Measurements from ENCODE around the gene STT3A.

The STT3A gene

GRCh38 chr11:125585487-125585886, 7.2 kb upstream of the STT3A start:
- no peaks in the 10 kb centered on the region for H3K9me3 ChIP-seq (ENCODE audit: low read length)
- no peak overlapping the region for H3K27ac ChIP-seq (ENCODE audit: low read depth, low read length, poor library complexity, severe bottlenecking)
- no peak overlapping the region for H3K4me3 ChIP-seq (ENCODE audit: low read depth, low read length, poor library complexity, severe bottlenecking)
- no peaks in the 10 kb centered on the region for H3K79me2 ChIP-seq (ENCODE audit: insufficient read depth, low read length)
- H3K9me2 ChIP-seq (ENCODE audit: low read depth, low read length) = no peaks in the 10 kb centered on the region
- H2AFZ ChIP-seq (ENCODE audit: low read length) = no peak overlapping the region
- no peaks in the 10 kb centered on the region for H3K4me1 ChIP-seq (ENCODE audit: insufficient read depth, low read length, severe bottlenecking)
- H3K27me3 ChIP-seq (ENCODE audit: insufficient read depth, low read length) = no peaks in the 10 kb centered on the region
- H3F3A ChIP-seq (ENCODE audit: insufficient read depth, low read length) = no peaks in the 10 kb centered on the region
- no peak overlapping the region for H3K4me2 ChIP-seq (ENCODE audit: low read length)
- TF ChIP-seq, protein P1, sequence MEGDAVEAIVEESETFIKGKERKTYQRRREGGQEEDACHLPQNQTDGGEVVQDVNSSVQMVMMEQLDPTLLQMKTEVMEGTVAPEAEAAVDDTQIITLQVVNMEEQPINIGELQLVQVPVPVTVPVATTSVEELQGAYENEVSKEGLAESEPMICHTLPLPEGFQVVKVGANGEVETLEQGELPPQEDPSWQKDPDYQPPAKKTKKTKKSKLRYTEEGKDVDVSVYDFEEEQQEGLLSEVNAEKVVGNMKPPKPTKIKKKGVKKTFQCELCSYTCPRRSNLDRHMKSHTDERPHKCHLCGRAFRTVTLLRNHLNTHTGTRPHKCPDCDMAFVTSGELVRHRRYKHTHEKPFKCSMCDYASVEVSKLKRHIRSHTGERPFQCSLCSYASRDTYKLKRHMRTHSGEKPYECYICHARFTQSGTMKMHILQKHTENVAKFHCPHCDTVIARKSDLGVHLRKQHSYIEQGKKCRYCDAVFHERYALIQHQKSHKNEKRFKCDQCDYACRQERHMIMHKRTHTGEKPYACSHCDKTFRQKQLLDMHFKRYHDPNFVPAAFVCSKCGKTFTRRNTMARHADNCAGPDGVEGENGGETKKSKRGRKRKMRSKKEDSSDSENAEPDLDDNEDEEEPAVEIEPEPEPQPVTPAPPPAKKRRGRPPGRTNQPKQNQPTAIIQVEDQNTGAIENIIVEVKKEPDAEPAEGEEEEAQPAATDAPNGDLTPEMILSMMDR (IDR thresholded peaks at IDR 0.05; ENCODE audit: low read length) = no peak
- no peak for TF ChIP-seq EZH2 (IDR thresholded peaks at IDR 0.05; ENCODE audit: borderline replicate concordance, low read length)
- no peaks in the 10 kb centered on the region for H4K20me1 ChIP-seq (ENCODE audit: insufficient read depth, low read length)
- no peak overlapping the region for H3K9ac ChIP-seq (ENCODE audit: low read length)
- H3K36me3 ChIP-seq (ENCODE audit: insufficient read depth, low read length) = peaks cover 33% of the 10 kb centered on the region

GRCh38 chr11:125586623-125587022, 6.0 kb upstream of the STT3A start:
- H3K9me2 ChIP-seq (ENCODE audit: low read depth, low read length) = no peaks in the 10 kb centered on the region
- H3K27me3 ChIP-seq (ENCODE audit: insufficient read depth, low read length) = no peaks in the 10 kb centered on the region
- no peak overlapping the region for H3K9ac ChIP-seq (ENCODE audit: low read length)
- H3K4me3 ChIP-seq (ENCODE audit: low read depth, low read length, poor library complexity, severe bottlenecking) = no peak overlapping the region
- TF ChIP-seq EZH2 (IDR thresholded peaks at IDR 0.05; ENCODE audit: borderline replicate concordance, low read length) = no peak
- TF ChIP-seq, protein P1 (IDR thresholded peaks at IDR 0.05; ENCODE audit: low read length) = no peak
- H3K4me1 ChIP-seq (ENCODE audit: insufficient read depth, low read length, severe bottlenecking) = peaks cover 5% of the 10 kb centered on the region
- no peaks in the 10 kb centered on the region for H3K79me2 ChIP-seq (ENCODE audit: insufficient read depth, low read length)
- H3K36me3 ChIP-seq (ENCODE audit: insufficient read depth, low read length) = peaks cover 27% of the 10 kb centered on the region
- no peaks in the 10 kb centered on the region for H4K20me1 ChIP-seq (ENCODE audit: insufficient read depth, low read length)
- no peaks in the 10 kb centered on the region for H3K9me3 ChIP-seq (ENCODE audit: low read length)
- no peaks in the 10 kb centered on the region for H3F3A ChIP-seq (ENCODE audit: insufficient read depth, low read length)
- no peak overlapping the region for H3K27ac ChIP-seq (ENCODE audit: low read depth, low read length, poor library complexity, severe bottlenecking)
- no peak overlapping the region for H3K4me2 ChIP-seq (ENCODE audit: low read length)
- H2AFZ ChIP-seq (ENCODE audit: low read length) = no peak overlapping the region

DNA sequence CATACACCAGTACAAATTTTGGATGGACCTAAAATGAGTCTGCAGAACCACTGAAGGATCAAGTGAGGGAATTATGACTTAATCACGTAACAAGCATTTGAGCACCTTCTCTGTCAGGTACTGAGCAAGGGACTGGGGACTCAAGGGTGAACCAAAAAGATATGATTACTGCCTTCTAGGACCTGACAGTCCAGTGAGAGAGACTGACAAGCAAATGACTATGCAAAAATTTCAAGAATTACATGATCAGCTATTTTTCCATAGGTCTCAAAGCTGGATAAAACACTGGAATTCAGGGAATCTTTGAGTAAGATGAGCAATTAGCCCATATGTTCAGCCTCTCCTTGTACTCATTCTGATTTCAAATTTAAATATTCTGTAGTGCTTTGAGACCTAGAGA, 5.2 kb upstream of the STT3A start:
- no peaks in the 10 kb centered on the region for H3K79me2 ChIP-seq (ENCODE audit: insufficient read depth, low read length)
- H3K9me3 ChIP-seq (ENCODE audit: low read length) = no peaks in the 10 kb centered on the region
- no peak overlapping the region for H3K4me2 ChIP-seq (ENCODE audit: low read length)
- H3K27ac ChIP-seq (ENCODE audit: low read depth, low read length, poor library complexity, severe bottlenecking) = no peak overlapping the region
- no peaks in the 10 kb centered on the region for H3F3A ChIP-seq (ENCODE audit: insufficient read depth, low read length)
- H2AFZ ChIP-seq (ENCODE audit: low read length) = no peak overlapping the region
- peaks cover 7% of the 10 kb centered on the region for H3K4me1 ChIP-seq (ENCODE audit: insufficient read depth, low read length, severe bottlenecking)
- H3K9ac ChIP-seq (ENCODE audit: low read length) = no peak overlapping the region
- H3K36me3 ChIP-seq (ENCODE audit: insufficient read depth, low read length) = peaks cover 23% of the 10 kb centered on the region
- no peak overlapping the region for H3K4me3 ChIP-seq (ENCODE audit: low read depth, low read length, poor library complexity, severe bottlenecking)
- H3K27me3 ChIP-seq (ENCODE audit: insufficient read depth, low read length) = no peaks in the 10 kb centered on the region
- no peak for TF ChIP-seq EZH2 (IDR thresholded peaks at IDR 0.05; ENCODE audit: borderline replicate concordance, low read length)
- TF ChIP-seq, protein P1 (IDR thresholded peaks at IDR 0.05; ENCODE audit: low read length) = no peak
- H4K20me1 ChIP-seq (ENCODE audit: insufficient read depth, low read length) = no peaks in the 10 kb centered on the region
- no peaks in the 10 kb centered on the region for H3K9me2 ChIP-seq (ENCODE audit: low read depth, low read length)

All from OCI-LY1 (cell line).